Naive thymus-derived CD4-positive, alpha-beta T cell (primary cell): ENCODE measurements around the gene OTUD1. TPM values are rescaled to one million over a fixed set of nuclear protein-coding genes. Genes with fewer than 3 reads are reported as not detected.

Experiments
- ATAC-seq: fragments of 150-1000 bp; cut with Tn5 transposase; 2 replicates; pipeline ENCODE4 v1.10.0; 2021; ENCODE audit warnings: mild to moderate bottlenecking, moderate library complexity
- CTCF ChIA-PET: fragments of 350-600 bp; sonication (Branson Sonifier 250); formaldehyde crosslinking; loops from one replicate; lab custom pipeline; 2021; ENCODE audit warnings: antibody characterized with exemption; lab: Charles Lee
- POLR2A ChIA-PET: fragments of 350-600 bp; sonication (Branson Sonifier 250); formaldehyde crosslinking; loops from one replicate; lab custom pipeline; 2021; ENCODE audit warnings: antibody characterized with exemption, inconsistent platforms; lab: Charles Lee
- DNase-seq, 9 donors: peaks; one replicate each; pipeline versions ENCODE4 v3.0.0 to v3.0.0-alpha.2; 2020 to 2022; ENCODE audit warnings: mixed read lengths in 1 of 9
- H3K27ac ChIP-seq: one replicate; pipeline ENCODE4 v1.7.0; 2013; ENCODE audit warnings: mild to moderate bottlenecking, low read depth, low read length, moderate library complexity
- H3K27me3 ChIP-seq, 2 donors: one replicate each; pipeline ENCODE4 v1.7.0; 2013; ENCODE audit warnings: low read length in 2 of 2, mild to moderate bottlenecking in 2 of 2, moderate library complexity in 2 of 2; ENCODE audit not compliant: control insufficient read depth in 2 of 2, insufficient read depth in 2 of 2
- H3K36me3 ChIP-seq, 3 experiments: 1 replicate in 2 of 3; 2 replicates in 1 of 3; pipeline ENCODE4 v1.7.0; 2013; ENCODE audit warnings: low read length in 3 of 3, mild to moderate bottlenecking in 3 of 3, moderate library complexity in 1 of 3; ENCODE audit not compliant: insufficient read depth in 3 of 3, control insufficient read depth in 2 of 3
- H3K4me1 ChIP-seq, 2 donors: one replicate each; pipeline ENCODE4 v1.7.0; 2013; ENCODE audit warnings: low read length in 2 of 2, mild to moderate bottlenecking in 2 of 2, moderate library complexity in 1 of 2; ENCODE audit not compliant: control insufficient read depth in 2 of 2, insufficient read depth in 2 of 2
- H3K4me3 ChIP-seq: 2 replicates; pipeline ENCODE4 v1.7.0; 2013; ENCODE audit warnings: mild to moderate bottlenecking, low read length
- H3K9me3 ChIP-seq, 3 experiments: 1 replicate in 2 of 3; 2 replicates in 1 of 3; pipeline ENCODE4 v1.7.0; 2013; ENCODE audit warnings: low read length in 3 of 3; ENCODE audit not compliant: control insufficient read depth in 2 of 3
- H3K27ac Mint-ChIP-seq, 9 donors: one replicate each; pipeline ENCODE4 v1.8.0; 2020 to 2022; ENCODE audit warnings: mixed read lengths in 9 of 9, mild to moderate bottlenecking in 8 of 9, moderate library complexity in 5 of 9, inconsistent platforms in 2 of 9
- H3K27me3 Mint-ChIP-seq, 5 donors: one replicate each; pipeline ENCODE4 v1.8.0; 2021 to 2022; ENCODE audit warnings: mixed read lengths in 5 of 5, mild to moderate bottlenecking in 1 of 5
- H3K36me3 Mint-ChIP-seq, 5 donors: one replicate each; pipeline ENCODE4 v1.8.0; 2020 to 2022; ENCODE audit warnings: mixed read lengths in 5 of 5, mild to moderate bottlenecking in 3 of 5, inconsistent platforms in 1 of 5
- H3K4me1 Mint-ChIP-seq, 7 donors: one replicate each; pipeline ENCODE4 v1.8.0; 2020 to 2022; ENCODE audit warnings: mixed read lengths in 7 of 7, mild to moderate bottlenecking in 3 of 7, inconsistent platforms in 1 of 7
- H3K4me3 Mint-ChIP-seq, 10 donors: one replicate each; pipeline ENCODE4 v1.8.0; 2020 to 2022; ENCODE audit warnings: mild to moderate bottlenecking in 10 of 10, mixed read lengths in 10 of 10, moderate library complexity in 6 of 10, inconsistent platforms in 2 of 10
- H3K9me3 Mint-ChIP-seq, 11 donors: one replicate each; pipeline ENCODE4 v1.8.0; 2020 to 2022; ENCODE audit warnings: mixed read lengths in 11 of 11, mild to moderate bottlenecking in 4 of 11, inconsistent platforms in 1 of 11, moderate library complexity in 1 of 11
- intact Hi-C, 2 donors: fragments of 100-400 bp; cut with micrococcal nuclease; formaldehyde crosslinking; loops; one replicate each; pipeline ENCODE4 v1.15.1; 2023
- polyA plus RNA-seq, 2 donors: library from polyadenylated mRNA; unstranded; fragments of 300-500 nt; fragmentation: Illumina TruSeq; gene quantifications; one replicate each; pipeline ENCODE4 v1.2.3, GENCODE V29; 2021
- total RNA-seq, 6 experiments: library from RNA in 5 of 6; stranded (reverse) in 5 of 6; gene quantifications; 1 replicate in 5 of 6; 2 replicates in 1 of 6; pipeline ENCODE4 v1.2.3 and lab custom pipeline; 2021 to 2026

The OTUD1 gene
- total and polyA plus RNA-seq, 7 experiments from 2014 or later, result 8.1 to 118 (median 40.7) TPM

GRCh38 chr10:23399701-23400144 is 39.2 kb upstream of the OTUD1 start:
- peaks cover 0 to 2% (median 0%) of the 10 kb centered on the region in 11 donors for H3K9me3 Mint-ChIP-seq
- no peaks in the 10 kb centered on the region for H3K9me3 ChIP-seq
- intact Hi-C loops, result loop anchor here in 1 of 2 donors (2.0 kb wide), 1 partner anchor 17 kb away; no protein-coding TSS in a partner anchor
- no peaks in the 10 kb centered on the region for H3K4me1 Mint-ChIP-seq
- H3K27me3 Mint-ChIP-seq, result peaks cover 0 to 4% (median 0%) of the 10 kb centered on the region in 5 donors
- H3K36me3 ChIP-seq, result no peaks in the 10 kb centered on the region
- no peak overlapping the region for H3K4me3 ChIP-seq
- no peak overlapping the region for H3K4me3 Mint-ChIP-seq
- DNase-seq (no peak), ATAC-seq (no peak)
- no peak overlapping the region for H3K27ac Mint-ChIP-seq
- ChIA-PET CTCF (no interaction called here), POLR2A (no interaction called here)
- no peaks in the 10 kb centered on the region for H3K4me1 ChIP-seq
- H3K27me3 ChIP-seq, result no peaks in the 10 kb centered on the region
- H3K36me3 Mint-ChIP-seq, result peaks cover 0 to under 1% (median 0%) of the 10 kb centered on the region in 5 donors
- H3K27ac ChIP-seq, result no peak overlapping the region

- no peaks in the 10 kb centered on the region for H3K36me3 ChIP-seq
- peaks cover 0 to 4% (median 0%) of the 10 kb centered on the region in 5 donors for H3K27me3 Mint-ChIP-seq
- H3K27me3 ChIP-seq, result no peaks in the 10 kb centered on the region
- H3K4me1 ChIP-seq, result no peaks in the 10 kb centered on the region
- no peaks in the 10 kb centered on the region for H3K9me3 Mint-ChIP-seq
- H3K4me3 ChIP-seq, result no peak overlapping the region
- H3K36me3 Mint-ChIP-seq, result no peaks in the 10 kb centered on the region
- POLR2A ChIA-PET, result interaction anchor here (0.6 kb wide), 1 partner anchor 196 kb away, joined by 3 read pairs; no protein-coding TSS in a partner anchor
- no peak overlapping the region for H3K27ac ChIP-seq
- no peak for DNase-seq
- H3K27ac Mint-ChIP-seq, result no peak overlapping the region
- CTCF ChIA-PET, result no interaction called here
- H3K4me1 Mint-ChIP-seq, result no peaks in the 10 kb centered on the region
- no peak overlapping the region for H3K4me3 Mint-ChIP-seq
- H3K9me3 ChIP-seq, result no peaks in the 10 kb centered on the region
- intact Hi-C loops, result no loop called here
- ATAC-seq, result no peak
These were observed 36.0 kb upstream of the OTUD1 start for GRCh38 chr10:23402856-23403255.

- Histone ChIP-seq H3K9me3 (no peaks in the 10 kb centered on the region), H3K27me3 (no peaks in the 10 kb centered on the region), H3K36me3 (no peaks in the 10 kb centered on the region), H3K4me1 (no peaks in the 10 kb centered on the region), H3K4me3 (no peak overlapping the region), H3K27ac (no peak overlapping the region)
- Mint-ChIP-seq H3K9me3 (no peaks in the 10 kb centered on the region), H3K36me3 (no peaks in the 10 kb centered on the region), H3K27me3 (peaks cover 0 to 4% (median 0%) of the 10 kb centered on the region in 5 donors), H3K4me1 (no peaks in the 10 kb centered on the region), H3K27ac (no peak overlapping the region), H3K4me3 (no peak overlapping the region)
- POLR2A ChIA-PET, result interaction anchor here (0.6 kb wide), 1 partner anchor 197 kb away, joined by 3 read pairs; no protein-coding TSS in a partner anchor
- no peak for ATAC-seq
- CTCF ChIA-PET, result interaction anchor here (0.9 kb wide), 1 partner anchor 967 kb away, joined by 3 read pairs; no protein-coding TSS in a partner anchor
- no peak for DNase-seq
- intact Hi-C loops, result no loop called here
These were observed 35.6 kb upstream of the OTUD1 start for GRCh38 chr10:23403278-23403677.

- ChIA-PET CTCF (interaction anchor here (0.9 kb wide), 1 partner anchor 967 kb away, joined by 3 read pairs; no protein-coding TSS in a partner anchor), POLR2A (no interaction called here)
- H3K9me3 Mint-ChIP-seq, result no peaks in the 10 kb centered on the region
- H3K9me3 ChIP-seq, result no peaks in the 10 kb centered on the region
- H3K4me3 Mint-ChIP-seq, result no peak overlapping the region
- no peaks in the 10 kb centered on the region for H3K36me3 ChIP-seq
- H3K27ac ChIP-seq, result no peak overlapping the region
- no peaks in the 10 kb centered on the region for H3K4me1 Mint-ChIP-seq
- no peak for ATAC-seq
- H3K4me1 ChIP-seq, result no peaks in the 10 kb centered on the region
- H3K4me3 ChIP-seq, result no peak overlapping the region
- intact Hi-C loops, result no loop called here
- H3K36me3 Mint-ChIP-seq, result no peaks in the 10 kb centered on the region
- no peak overlapping the region for H3K27ac Mint-ChIP-seq
- no peaks in the 10 kb centered on the region for H3K27me3 ChIP-seq
- no peak for DNase-seq
- peaks cover 0 to 4% (median 0%) of the 10 kb centered on the region in 5 donors for H3K27me3 Mint-ChIP-seq
These were observed 35.2 kb upstream of the OTUD1 start for GRCh38 chr10:23403719-23404118.

- intact Hi-C loops, result no loop called here
- Mint-ChIP-seq H3K27me3 (peaks cover 0 to 4% (median 0%) of the 10 kb centered on the region in 5 donors), H3K4me1 (no peaks in the 10 kb centered on the region), H3K27ac (no peak overlapping the region), H3K36me3 (no peaks in the 10 kb centered on the region), H3K4me3 (no peak overlapping the region), H3K9me3 (no peaks in the 10 kb centered on the region)
- no peak overlapping the region for H3K27ac ChIP-seq
- no peaks in the 10 kb centered on the region for H3K4me1 ChIP-seq
- ChIA-PET POLR2A (interaction anchor here (0.8 kb wide), 1 partner anchor 10 kb away, joined by 3 read pairs; no protein-coding TSS in a partner anchor), CTCF (interaction anchor here (0.9 kb wide), 1 partner anchor 968 kb away, joined by 3 read pairs; no protein-coding TSS in a partner anchor)
- ATAC-seq, result no peak
- no peaks in the 10 kb centered on the region for H3K36me3 ChIP-seq
- no peak overlapping the region for H3K4me3 ChIP-seq
- DNase-seq, result no peak
- no peaks in the 10 kb centered on the region for H3K9me3 ChIP-seq
- H3K27me3 ChIP-seq, result no peaks in the 10 kb centered on the region
These were observed 34.4 kb upstream of the OTUD1 start for GRCh38 chr10:23404461-23404980.

GRCh38 chr10:23405540-23405939 is 33.3 kb upstream of the OTUD1 start:
- H3K27me3 Mint-ChIP-seq, result peaks cover 0 to 4% (median 0%) of the 10 kb centered on the region in 5 donors
- no peak overlapping the region for H3K4me3 Mint-ChIP-seq
- Histone ChIP-seq H3K27me3 (no peaks in the 10 kb centered on the region), H3K4me3 (no peak overlapping the region), H3K4me1 (no peaks in the 10 kb centered on the region), H3K27ac (no peak overlapping the region), H3K9me3 (no peaks in the 10 kb centered on the region), H3K36me3 (no peaks in the 10 kb centered on the region)
- no peak for ATAC-seq
- CTCF ChIA-PET, result no interaction called here
- POLR2A ChIA-PET, result no interaction called here
- H3K4me1 Mint-ChIP-seq, result no peaks in the 10 kb centered on the region
- intact Hi-C loops, result no loop called here
- H3K36me3 Mint-ChIP-seq, result no peaks in the 10 kb centered on the region
- no peak overlapping the region for H3K27ac Mint-ChIP-seq
- DNase-seq, result no peak
- no peaks in the 10 kb centered on the region for H3K9me3 Mint-ChIP-seq

GRCh38 chr10:23406409-23406808 is 32.5 kb upstream of the OTUD1 start:
- Histone ChIP-seq H3K4me1 (no peaks in the 10 kb centered on the region), H3K36me3 (no peaks in the 10 kb centered on the region), H3K27ac (no peak overlapping the region), H3K4me3 (no peak overlapping the region), H3K9me3 (no peaks in the 10 kb centered on the region), H3K27me3 (no peaks in the 10 kb centered on the region)
- intact Hi-C loops, result no loop called here
- Mint-ChIP-seq H3K27ac (peak overlapping the region in 1 of 9 donors; percentile 65), H3K9me3 (no peaks in the 10 kb centered on the region), H3K4me1 (no peaks in the 10 kb centered on the region), H3K4me3 (no peak overlapping the region), H3K27me3 (peaks cover 0 to 4% (median 0%) of the 10 kb centered on the region in 5 donors), H3K36me3 (no peaks in the 10 kb centered on the region)
- DNase-seq (no peak), ATAC-seq (peak; percentile 57)
- ChIA-PET POLR2A (no interaction called here), CTCF (no interaction called here)
